Suprapubic skin (tissue), 4 donors: Measurements from ENCODE around the gene HP. TPM values are rescaled to one million over a fixed set of nuclear protein-coding genes. Genes with fewer than 3 reads are reported as not detected.

ENCODE experiments used
- DNase-seq, 2 donors: peaks; one replicate each; pipeline ENCODE4 v3.0.0-alpha.2; 2019; ENCODE audit warnings: low spot score in 2 of 2
- H3K27ac ChIP-seq: fragments of 200-600 bp; sonication (generic); one replicate; pipeline ENCODE4 v1.5.1; 2019
- H3K27me3 ChIP-seq: fragments of 200-600 bp; sonication (generic); one replicate; pipeline ENCODE4 v1.5.1; 2019
- H3K36me3 ChIP-seq: fragments of 200-600 bp; sonication (generic); one replicate; pipeline ENCODE4 v1.5.1; 2019
- H3K4me1 ChIP-seq: fragments of 200-600 bp; sonication (generic); one replicate; pipeline ENCODE4 v1.5.1; 2019
- H3K4me3 ChIP-seq: fragments of 200-600 bp; sonication (generic); one replicate; pipeline ENCODE4 v1.5.1; 2019; ENCODE audit warnings: mild to moderate bottlenecking
- H3K9me3 ChIP-seq: fragments of 200-600 bp; sonication (generic); one replicate; pipeline ENCODE4 v1.5.1; 2019
- CTCF ChIP-seq, 2 donors: fragments of 200-600 bp in 1 of 2; fragments of 450-650 bp in 1 of 2; sonication (generic) in 1 of 2; IDR thresholded peaks; one replicate each; pipeline ENCODE4 v1.5.1; 2016 to 2019; ENCODE audit warnings: antibody characterized with exemption in 2 of 2, mild to moderate bottlenecking in 1 of 2, moderate library complexity in 1 of 2
- EP300 ChIP-seq: sonication (generic); formaldehyde crosslinking; IDR thresholded peaks from one replicate; pipeline ENCODE4 v1.6.1; 2017; ENCODE audit warnings: antibody characterized with exemption
- POLR2A ChIP-seq, 2 donors: fragments of 450-650 bp; IDR thresholded peaks; one replicate each; pipeline ENCODE4 v1.6.1; 2017; ENCODE audit warnings: antibody characterized with exemption in 2 of 2, mild to moderate bottlenecking in 2 of 2, moderate library complexity in 2 of 2
- POLR2AphosphoS5 ChIP-seq, 3 donors: sonication (generic); formaldehyde crosslinking; IDR thresholded peaks; one replicate each; pipeline ENCODE4 v1.6.1; 2017; ENCODE audit warnings: antibody characterized with exemption in 3 of 3
- WGBS: methylation state at CpG from one replicate; pipeline ENCODE4 v1.1.5; 2018; 5-methylcytosine and 5-hydroxymethylcytosine counted together
- total RNA-seq, 4 donors: library from RNA; depleted of rRNA; stranded (reverse); fragments of >200 nt; gene quantifications; one replicate each; pipeline ENCODE4 v1.1.0, GENCODE V29; 2016

HP gene
- total RNA-seq, 4 donors from 2014 or later, result 0.65 to 170 (median 6.0) TPM

GRCh38 chr16:72109966-72110530, 55.7 kb downstream of the HP start:
- DNase-seq, result no peak
- Histone ChIP-seq H3K27me3 (no peaks in the 10 kb centered on the region), H3K9me3 (no peaks in the 10 kb centered on the region), H3K4me1 (no peaks in the 10 kb centered on the region), H3K36me3 (peaks cover 80% of the 10 kb centered on the region), H3K27ac (no peak overlapping the region), H3K4me3 (no peak overlapping the region)
- 85% methylated on average over 12 of the region's 12 CpGs for WGBS
- TF ChIP-seq POLR2AphosphoS5 (IDR thresholded peaks at IDR 0.05) (no peak), EP300 (no peak), CTCF (IDR thresholded peaks at IDR 0.05) (no peak), POLR2A (IDR thresholded peaks at IDR 0.05) (no peak)

Other genes with a start within 250 kb of the HP start
- gene AP1G1, start 245.7 kb upstream of the HP start, total RNA-seq, result 100 to 1,000 TPM in 1 of 4 donors, 10 to 100 TPM in 3; 77.1 to 153 (median 86.3) TPM
- gene ATXN1L, start 208.5 kb upstream of the HP start, total RNA-seq, result 10 to 100 TPM; 24.8 to 38.3 (median 35.0) TPM
- gene ZNF821, start 170.3 kb upstream of the HP start, total RNA-seq, result 10 to 100 TPM in 2 of 4 donors, 1 to 10 TPM in 2; 7.4 to 17.6 (median 12.1) TPM
- 100 to 1,000 TPM; 171 to 405 (median 201) TPM for gene IST1, start 159.0 kb upstream of the HP start, total RNA-seq
- under 1 TPM in 1 of 4 donors, not detected in 3; 0.16 TPM for gene PKD1L3, start 54.1 kb upstream of the HP start, total RNA-seq
- 10 to 100 TPM in 1 of 4 donors, 1 to 10 TPM in 3; 4.8 to 10.5 (median 7.0) TPM for gene DHODH, start 45.8 kb upstream of the HP start, total RNA-seq
- under 1 TPM in 1 of 4 donors, not detected in 3; 0.51 TPM for gene HPR, start 8.7 kb downstream of the HP start, total RNA-seq
- gene TXNL4B, start 39.1 kb downstream of the HP start, total RNA-seq, result 10 to 100 TPM in 1 of 4 donors, 1 to 10 TPM in 3; 6.4 to 19.9 (median 6.9) TPM
- gene DHX38, start 39.3 kb downstream of the HP start, total RNA-seq, result 10 to 100 TPM; 36.6 to 98.9 (median 57.5) TPM
- gene PMFBP1, start 117.7 kb downstream of the HP start, total RNA-seq, result 1 to 10 TPM in 3 of 4 donors, under 1 TPM in 1; 0.76 to 9.3 (median 2.0) TPM